SK-N-SH (cell line): Measurements from ENCODE around the gene PRADC1.

ENCODE experiments used
- RCOR1 ChIP-seq: fragments of 150-350 bp; IDR thresholded peaks from 2 replicates; pipeline ENCODE4 v1.6.1; 2017; ENCODE audit warnings: antibody characterized with exemption, low read length
- TF ChIP-seq, protein P1 (sequence below): IDR thresholded peaks from 2 replicates; pipeline ENCODE4 v1.4.0; 2012; ENCODE audit warnings: low read depth

DNA sequence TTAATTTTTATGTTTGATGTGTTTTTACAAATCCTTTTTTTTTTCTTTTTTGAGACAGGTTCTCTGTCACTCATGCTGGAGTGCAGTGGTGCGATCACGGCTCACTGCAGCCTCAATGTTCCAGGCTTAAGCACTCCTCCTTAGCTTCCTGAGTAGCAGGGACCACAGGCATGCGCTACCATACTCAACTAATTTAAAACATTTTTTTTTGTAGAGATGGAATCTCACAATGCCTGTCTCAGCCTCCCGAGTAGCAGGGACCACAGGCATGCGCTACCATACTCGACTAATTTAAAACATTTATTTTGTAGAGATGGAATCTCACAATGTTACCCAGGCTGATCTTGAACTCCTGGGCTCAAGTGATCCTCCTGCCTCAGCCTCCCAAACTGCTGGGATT, 27.4 kb downstream of the PRADC1 start:
- TF ChIP-seq, protein P1, sequence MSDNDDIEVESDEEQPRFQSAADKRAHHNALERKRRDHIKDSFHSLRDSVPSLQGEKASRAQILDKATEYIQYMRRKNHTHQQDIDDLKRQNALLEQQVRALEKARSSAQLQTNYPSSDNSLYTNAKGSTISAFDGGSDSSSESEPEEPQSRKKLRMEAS, result no peak
- no peak for TF ChIP-seq RCOR1
